Dermis microvascular lymphatic vessel endothelial cell (primary cell): ENCODE results near the gene KIF16B. TPM values are rescaled to one million over a fixed set of nuclear protein-coding genes. Genes with fewer than 3 reads are reported as not detected.
"Not testable (repeated sequence)": the region's sequence is repeated elsewhere in the genome, so short reads cannot be mapped to it uniquely, and the experiment has no call there.

Experiments used
- DNase-seq, 2 donors: peaks; one replicate each; pipeline versions ENCODE4 v3.0.0 to v3.0.0-alpha.2; 2010; ENCODE audit warnings: low read depth in 2 of 2
- total RNA-seq: library from RNA; depleted of rRNA; stranded (reverse); fragments of >200 nt; gene quantifications from 2 replicates; pipeline ENCODE4 v1.2.1, GENCODE V29; 2014

The KIF16B gene, protein sequence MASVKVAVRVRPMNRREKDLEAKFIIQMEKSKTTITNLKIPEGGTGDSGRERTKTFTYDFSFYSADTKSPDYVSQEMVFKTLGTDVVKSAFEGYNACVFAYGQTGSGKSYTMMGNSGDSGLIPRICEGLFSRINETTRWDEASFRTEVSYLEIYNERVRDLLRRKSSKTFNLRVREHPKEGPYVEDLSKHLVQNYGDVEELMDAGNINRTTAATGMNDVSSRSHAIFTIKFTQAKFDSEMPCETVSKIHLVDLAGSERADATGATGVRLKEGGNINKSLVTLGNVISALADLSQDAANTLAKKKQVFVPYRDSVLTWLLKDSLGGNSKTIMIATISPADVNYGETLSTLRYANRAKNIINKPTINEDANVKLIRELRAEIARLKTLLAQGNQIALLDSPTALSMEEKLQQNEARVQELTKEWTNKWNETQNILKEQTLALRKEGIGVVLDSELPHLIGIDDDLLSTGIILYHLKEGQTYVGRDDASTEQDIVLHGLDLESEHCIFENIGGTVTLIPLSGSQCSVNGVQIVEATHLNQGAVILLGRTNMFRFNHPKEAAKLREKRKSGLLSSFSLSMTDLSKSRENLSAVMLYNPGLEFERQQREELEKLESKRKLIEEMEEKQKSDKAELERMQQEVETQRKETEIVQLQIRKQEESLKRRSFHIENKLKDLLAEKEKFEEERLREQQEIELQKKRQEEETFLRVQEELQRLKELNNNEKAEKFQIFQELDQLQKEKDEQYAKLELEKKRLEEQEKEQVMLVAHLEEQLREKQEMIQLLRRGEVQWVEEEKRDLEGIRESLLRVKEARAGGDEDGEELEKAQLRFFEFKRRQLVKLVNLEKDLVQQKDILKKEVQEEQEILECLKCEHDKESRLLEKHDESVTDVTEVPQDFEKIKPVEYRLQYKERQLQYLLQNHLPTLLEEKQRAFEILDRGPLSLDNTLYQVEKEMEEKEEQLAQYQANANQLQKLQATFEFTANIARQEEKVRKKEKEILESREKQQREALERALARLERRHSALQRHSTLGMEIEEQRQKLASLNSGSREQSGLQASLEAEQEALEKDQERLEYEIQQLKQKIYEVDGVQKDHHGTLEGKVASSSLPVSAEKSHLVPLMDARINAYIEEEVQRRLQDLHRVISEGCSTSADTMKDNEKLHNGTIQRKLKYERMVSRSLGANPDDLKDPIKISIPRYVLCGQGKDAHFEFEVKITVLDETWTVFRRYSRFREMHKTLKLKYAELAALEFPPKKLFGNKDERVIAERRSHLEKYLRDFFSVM (N-terminal part only)
- total RNA-seq, result 8.1 and 8.6 TPM in 2 replicates

DNA sequence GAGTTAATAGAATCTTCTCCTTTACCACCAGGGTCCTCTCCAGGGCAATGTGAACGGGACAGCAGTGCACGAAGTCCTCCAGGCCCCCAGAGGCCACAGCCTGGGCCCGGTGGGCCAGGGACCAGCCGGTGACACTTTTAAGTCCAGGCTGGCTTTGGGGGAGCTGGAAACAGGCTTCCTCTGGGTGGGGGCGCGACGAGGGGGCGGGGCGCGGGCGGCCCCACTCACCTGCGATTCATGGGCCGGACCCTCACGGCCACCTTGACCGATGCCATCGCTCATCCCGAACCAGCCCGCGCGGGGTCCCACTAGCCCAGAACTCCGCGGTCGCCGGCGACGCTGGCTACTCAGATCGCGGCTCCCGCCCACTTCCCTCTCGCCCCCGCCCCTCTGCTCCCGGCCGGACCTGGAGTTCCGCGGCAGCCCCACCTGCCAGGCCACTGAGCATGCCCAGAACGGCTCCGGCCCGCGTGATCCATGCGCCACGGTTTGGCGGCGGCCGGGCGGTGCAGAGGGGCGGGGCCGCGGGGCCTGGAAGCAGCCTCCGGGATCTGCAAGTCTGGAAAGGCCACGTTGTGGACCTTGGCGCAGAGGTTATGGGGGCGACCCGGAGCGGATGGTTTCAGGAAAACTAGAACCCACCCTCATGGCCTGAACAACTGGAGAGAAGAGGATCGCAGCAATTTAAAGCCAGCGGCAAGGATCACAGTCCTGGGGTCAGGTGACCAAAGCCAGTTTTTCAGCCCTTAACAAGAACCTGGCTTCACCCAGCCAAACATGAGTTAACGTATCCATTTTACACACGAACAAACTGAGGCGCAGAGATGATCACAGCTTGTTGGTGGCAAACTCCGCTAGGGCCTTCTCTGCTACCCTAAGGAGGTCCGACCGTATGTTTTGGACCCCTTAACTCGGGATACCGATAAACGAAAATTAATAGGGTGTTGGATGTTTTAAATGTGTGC, at the start of gene KIF16B:
Gene KIF16B, minus strand, starts transcription at position 448 of the 965 bp plus-strand sequence. Its CDS starts 173 bp downstream, at position 275.
- peak; percentile 62 to 87 for DNase-seq

DNA sequence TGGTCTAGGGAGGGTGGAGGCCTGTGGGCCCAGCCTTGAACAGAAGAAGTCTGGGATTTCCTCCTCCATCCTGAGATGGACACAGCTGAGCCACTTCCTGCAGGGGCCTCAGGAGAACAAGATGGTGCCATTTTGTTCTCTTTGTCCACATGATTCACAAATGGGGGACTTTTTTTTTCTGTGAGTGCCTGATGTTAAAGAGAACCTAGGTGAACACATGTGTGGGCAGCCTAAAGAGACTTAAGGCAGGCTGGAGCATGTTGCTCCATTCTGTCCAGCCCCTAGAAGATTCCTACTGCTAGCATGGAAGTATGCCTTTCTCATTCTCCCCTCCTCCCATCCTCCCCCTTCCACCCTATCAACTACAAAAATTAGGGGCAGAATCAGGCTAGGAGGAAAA, 49.3 kb upstream of the KIF16B start:
- no peak for DNase-seq

DNA sequence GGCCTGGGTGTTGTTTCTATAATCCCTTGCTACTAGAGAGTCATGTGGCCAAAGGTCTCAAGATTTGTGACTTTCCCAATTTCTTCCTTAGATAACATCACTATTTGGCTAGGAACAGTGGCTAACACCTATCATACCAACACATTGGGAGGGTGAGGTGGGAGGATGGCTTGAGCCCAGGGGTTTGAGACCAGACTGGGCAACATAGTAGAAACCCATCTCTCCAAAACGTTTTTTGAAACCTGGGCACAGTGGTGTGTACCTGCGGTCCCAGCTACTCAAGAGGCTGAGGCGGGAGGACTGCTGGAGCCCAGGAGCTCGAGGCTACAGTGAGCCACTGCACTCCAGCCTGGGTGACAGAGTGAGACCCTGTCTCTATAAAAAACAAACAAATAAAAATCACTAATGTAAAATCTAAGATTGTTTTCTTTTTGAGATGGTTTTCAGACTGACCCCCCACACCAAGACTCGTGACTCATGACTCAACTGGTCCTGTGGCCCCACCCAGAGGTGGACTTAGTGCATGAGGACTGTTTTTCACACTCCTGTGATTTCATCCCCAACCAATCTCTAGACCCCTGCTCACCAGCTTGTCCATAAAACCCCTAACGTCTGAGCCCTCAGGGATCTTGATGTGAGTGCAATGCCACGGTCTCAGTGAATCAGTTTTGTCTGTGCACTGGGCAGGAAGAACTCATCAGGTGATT, 48.3 kb upstream of the KIF16B start:
- no peak for DNase-seq

DNA sequence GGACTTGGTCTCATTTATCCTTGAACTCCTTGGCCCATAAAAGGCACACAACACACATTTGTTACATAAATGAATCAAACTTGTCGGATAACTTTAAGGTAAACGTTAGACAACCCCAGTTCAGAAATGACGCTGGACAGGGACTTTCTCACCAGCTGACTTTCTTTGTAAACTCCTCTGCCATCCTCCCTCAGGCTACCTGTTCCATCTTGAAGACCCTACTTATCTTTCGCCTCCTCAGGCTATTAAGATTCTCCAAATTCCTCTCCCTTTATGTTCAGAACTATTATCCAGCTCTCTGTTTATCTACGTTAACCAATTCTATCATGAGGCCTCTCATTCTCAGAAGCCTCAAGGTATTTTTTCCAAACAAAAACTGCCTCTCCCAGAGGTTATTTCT, 47.7 kb upstream of the KIF16B start:
- DNase-seq, result no peak

DNA sequence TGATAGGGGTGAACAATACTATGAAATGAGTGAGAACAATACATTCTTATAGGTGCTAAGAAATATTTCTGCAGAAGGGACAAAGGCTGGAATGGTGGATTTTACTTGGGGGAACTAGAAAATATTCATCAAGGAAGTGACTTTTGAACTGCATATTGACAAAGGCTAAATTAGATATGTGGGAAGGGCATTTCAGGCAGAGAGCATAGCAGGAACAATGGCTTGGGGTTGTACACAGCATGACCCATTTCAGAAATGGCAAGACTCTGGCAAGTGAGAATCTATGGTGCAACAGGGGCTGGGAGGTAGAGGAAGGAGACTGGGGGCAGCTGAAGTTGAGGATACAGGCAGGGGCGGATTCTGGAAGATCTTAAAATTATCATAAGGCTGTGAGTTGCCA, 46.7 kb upstream of the KIF16B start:
- DNase-seq, result no peak

DNA sequence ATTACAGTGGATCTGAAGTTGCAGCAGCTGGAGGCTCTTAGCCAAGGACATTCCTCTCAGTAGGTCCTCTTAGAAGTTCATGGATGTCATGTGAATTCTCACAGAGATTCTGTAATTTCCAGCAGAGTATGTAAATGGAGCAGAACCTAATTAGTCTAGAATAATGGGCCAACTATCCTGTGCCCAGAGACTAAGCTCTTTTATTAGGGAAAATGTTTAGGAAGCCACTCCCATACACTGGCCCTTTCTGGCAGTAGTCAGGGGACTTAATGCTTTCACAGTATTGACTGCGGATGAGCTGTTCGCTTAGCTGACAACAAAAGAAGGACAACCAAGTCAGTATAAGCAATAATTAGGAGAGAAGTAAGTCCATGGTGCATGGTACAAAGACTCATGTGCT, 43.8 kb upstream of the KIF16B start:
- no peak for DNase-seq

DNA sequence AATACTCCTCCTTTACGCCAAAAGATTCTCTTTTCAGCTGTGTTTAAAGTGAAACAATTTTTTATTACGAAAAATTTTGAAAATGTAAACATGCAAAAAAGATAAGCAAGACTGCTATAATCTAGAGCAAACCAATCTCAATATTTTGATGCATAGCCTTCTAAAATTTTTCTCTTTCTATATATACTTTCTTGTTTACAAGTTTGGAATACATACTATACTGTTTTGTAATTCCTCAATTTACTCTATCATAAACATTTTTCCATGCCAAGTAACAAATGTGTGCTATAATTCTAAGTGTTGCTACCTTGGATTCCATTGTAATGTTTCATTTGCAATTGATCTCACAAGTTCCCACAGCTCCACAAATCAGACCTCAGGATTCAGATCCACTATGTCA, 43.1 kb upstream of the KIF16B start:
- DNase-seq, result no peak

DNA sequence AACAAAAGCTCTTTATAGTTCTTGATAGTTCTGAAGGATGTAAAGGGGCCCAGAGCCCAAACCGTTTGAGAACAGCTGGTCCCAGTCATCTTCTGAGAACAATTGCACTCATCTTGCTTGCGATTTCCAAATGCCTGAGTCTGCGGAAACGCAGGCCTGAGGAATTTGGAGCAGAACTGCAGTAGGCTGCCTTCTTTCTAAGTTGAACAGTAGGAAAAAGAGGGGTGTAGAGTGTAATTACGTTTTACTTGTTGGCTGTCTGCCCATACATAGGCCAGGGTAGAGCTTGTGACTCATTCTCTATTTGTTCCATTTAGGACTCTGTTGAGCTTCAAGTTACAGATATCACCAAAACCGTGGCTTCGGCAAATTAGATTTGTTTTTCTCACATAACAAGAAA, 42.0 kb upstream of the KIF16B start:
- no peak for DNase-seq

DNA sequence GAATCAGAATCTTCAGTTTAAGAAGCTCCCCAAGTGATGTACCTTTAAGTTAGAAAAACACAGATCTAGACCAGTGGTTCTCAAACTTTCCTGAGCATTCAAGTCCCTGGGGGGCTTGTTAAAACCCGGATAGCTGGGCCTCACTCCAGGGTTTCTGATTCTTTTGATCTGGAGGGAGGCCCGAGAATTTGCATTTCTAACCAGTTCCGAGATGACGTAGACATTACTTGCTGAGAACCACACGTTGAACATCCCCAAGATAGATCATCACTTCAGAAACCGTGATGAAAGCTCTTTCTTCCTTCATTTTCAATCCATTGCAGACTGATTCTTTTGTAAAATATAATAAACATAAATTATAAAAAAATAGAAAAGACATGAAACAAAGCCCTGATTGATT, 40.7 kb upstream of the KIF16B start:
- DNase-seq, result no peak

DNA sequence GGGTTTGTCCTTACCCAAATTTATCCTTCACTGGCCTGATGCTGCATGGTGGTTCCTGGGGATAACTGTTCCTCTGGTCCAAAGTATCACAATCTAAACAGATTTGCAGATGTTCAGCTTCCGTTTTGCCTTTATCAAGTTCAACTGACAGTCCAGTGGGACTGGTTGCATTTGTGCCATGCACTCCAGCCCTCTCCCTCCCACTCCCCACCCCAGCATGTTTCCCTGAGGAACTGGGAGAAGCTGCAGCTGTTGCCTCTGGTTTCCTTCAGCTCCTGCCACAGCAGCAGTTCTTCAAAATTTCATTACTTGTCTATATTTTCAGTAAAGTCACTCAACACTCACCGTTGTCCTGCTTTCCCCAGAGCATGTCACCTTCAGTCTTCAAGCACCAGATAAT, 39.5 kb upstream of the KIF16B start:
- DNase-seq, result no peak

DNA sequence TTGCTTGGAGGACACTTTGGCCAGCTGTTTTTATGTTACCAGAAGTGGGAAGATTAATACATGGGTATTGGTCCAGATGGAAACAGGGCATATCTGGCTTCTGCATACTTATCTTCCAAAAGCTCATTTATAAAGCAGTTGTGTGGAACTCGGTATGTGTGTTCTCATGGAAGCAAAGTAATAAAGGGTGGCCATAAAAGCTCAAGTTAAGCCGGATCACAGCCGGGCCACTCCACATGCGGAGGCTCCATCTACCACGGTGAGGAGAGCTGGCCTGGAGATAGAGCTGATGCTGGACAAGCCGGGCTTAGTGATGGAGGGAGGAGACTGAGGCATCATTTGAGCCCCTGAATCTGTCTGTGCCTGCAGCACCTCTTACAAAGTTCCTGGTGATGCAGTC, 38.6 kb upstream of the KIF16B start:
- DNase-seq, result no peak

DNA sequence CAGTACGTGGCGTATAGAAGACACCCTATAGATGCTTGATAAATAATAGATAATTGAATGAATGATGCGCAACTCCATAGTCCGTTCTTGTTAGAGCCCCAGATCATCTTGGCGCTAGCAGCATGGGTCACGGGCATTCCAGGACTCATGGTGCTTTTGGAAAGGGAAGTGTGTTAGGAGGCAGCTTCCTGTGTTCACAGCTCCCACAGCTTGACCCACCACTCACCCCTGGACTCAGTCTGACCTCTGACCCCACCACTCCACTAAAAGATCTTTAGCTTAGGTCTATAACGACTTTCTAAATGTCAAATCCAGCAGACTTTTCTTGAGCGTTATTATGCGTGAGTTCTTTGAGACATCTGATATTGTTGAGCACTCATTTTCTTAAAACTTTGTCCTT, 35.8 kb upstream of the KIF16B start:
- no peak for DNase-seq

DNA sequence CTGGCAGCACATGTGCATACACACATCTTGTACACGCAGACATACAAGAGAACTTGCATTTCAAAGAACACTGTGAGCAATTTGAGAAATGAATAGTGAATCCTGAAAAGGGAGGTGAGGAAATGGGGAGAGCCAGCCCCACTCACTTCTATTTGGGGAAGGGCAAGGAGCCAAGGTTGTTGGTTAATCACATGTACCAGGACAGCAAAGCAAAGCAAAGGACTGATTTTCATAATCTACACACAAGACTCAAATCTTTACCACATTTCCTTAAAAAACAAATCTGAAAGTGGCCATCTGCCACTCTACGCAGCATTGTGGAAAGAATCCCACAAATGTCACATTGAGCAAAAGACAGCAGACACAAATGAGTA, 35.0 kb upstream of the KIF16B start:
- no peak for DNase-seq

DNA sequence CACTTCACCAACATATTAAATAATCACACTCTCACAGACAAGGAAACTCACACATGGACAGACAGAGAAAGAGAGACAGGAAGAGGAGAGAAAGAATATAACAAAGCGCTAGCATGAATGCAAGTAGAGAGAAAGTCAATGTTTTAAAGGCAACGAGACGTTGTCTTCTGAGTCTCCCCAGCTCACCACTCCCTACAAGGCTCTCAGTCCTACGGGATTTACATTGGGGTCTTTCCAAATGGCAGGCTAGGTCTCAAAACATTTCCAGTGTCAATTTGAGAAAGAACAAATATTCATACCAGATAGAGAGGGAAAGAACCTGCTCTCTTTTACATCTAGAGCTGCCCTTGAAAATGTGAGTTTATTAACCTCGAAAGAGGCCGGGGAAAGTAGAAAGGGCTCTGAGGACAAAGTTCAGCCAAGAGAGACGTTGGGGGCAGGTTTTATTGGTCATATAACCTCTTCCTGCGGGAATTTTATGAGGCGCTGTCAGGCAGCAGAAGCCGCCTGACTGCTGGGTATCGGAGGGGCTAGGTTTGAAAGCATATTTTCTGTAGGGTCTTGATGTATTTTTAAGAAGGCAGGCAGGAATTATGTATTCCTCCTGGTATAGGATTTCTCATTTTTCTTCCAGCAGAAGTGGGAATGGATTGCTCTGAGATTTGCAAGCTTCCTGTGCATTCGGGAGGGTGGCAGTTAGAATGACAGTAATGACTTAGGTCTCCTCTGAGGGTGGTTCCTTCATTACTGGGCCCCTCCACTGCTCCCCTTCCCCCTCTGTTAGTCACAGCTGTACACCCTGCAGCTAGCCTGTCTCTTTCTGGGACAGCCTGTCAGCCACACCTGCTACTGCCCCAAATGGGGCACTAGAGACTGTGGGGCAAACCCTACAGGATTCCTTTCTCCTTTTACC, 34.4 kb upstream of the KIF16B start:
- DNase-seq, result no peak

DNA sequence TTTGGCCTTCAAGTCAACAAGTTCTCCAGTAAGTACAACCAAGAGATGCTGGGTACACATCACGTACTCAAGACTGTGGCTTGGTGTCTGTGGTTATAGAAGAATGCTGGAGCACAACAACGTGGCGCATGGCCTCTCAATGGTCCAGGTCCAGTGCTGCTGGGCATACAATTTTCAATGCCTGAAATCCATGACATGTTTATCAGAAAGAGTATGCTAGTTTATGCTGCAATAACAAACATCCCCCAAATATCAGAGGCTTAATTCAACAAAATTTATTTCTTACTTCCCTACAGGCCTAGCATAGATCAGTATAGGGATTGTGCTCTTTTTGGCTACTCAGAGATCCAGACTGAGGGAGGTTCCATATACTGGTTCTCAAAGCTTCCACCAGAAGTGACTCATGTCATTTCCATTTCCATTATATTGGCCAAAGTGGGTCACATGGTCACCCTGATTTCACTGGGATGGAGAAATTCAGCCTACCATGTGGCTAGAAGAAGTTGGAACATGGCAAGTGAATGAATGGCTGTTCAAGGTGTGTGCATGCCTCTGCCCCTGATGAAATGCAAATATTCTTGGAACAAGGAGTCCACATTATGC, 33.3 kb upstream of the KIF16B start:
- DNase-seq, result no peak

DNA sequence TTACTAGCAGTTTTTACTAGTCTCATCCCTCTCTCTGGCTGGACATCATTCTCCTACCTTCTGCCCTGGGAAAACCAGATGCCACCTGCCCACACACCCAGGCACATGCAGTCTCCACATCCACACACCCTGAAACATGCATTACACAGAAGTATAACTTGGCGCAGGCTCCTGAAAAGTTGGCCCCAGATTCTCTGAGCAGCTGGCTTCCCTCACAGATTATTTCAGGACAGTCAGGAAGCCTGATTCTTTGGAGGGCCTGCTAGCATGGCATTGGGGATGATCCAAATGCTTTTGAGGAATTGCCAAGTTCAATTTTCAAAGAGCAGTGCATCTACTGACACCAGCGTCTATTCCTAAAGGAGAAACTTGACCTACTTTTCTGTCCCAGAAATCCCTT, 27.8 kb upstream of the KIF16B start:
- no peak for DNase-seq

DNA sequence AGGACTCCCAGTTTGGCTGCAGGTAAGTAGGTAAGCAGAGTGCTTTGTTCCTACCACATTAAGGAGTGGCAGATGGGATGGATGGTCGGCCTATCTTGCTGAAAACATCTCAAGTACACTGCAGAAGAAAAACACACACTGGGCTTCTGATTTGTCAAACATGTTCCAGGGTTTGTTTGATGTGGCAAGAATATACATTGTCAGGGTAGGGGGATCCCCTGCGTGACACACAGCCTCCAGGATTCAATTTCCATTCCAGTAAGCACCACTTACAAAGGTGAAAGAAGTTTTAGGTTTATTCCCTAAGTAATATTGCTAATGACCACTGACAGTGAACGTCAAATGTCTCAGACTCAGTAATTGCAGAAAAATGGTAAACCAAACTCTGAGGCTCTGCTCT, 26.0 kb upstream of the KIF16B start:
- DNase-seq, result no peak

DNA sequence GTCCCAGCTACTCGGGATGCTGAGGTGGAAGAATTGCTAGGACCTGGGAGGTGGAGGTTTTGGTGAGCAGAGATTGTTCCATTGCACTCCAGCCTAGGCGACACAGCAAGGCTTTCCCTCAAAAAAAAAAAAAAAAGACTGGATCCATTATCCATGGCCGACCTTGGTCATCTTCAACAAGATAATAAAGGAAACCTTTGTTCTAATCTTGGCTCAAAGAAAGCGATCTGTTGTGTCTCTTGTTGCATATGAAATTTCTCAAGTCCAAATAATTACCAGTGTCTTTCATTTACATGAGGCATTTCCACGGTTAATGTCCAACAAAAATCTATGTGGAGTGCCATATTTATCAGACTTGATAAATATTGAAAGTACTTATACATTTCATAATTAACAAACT, 23.7 kb upstream of the KIF16B start:
- no peak for DNase-seq

DNA sequence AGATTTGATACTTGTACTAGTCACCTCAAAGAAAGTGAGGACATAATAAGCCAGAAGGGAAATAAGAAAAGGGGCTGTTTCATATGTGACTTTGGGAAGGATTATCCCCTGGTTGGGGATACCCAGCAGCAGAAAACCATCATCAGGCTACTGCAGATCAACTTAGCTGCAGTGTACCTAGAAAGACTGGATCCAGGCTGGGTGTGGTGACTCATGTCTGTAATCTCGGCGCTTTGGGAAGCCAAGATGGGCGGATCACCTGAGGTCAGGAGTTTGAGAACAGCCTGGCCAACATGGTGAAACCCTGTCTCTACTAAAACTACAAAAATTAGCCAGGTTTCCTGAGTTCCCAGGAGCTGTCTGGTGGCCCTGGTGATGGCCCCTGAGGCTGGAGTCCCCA, 23.2 kb upstream of the KIF16B start:
- not testable (repeated sequence) for DNase-seq
